Endothelial cell (in vitro differentiated cells): ENCODE data around the gene PCGF3. TPM values are rescaled to one million over a fixed set of nuclear protein-coding genes. Genes with fewer than 3 reads are reported as not detected.

Experiments used
- DNase-seq: peaks from one replicate; pipeline ENCODE4 v3.0.0; 2021; ENCODE audit warnings: low spot score
- H3K27ac Mint-ChIP-seq: one replicate; pipeline ENCODE4 v1.8.0; 2021; ENCODE audit warnings: mixed read lengths, inconsistent platforms; ENCODE audit not compliant: unreplicated experiment
- H3K27me3 Mint-ChIP-seq: one replicate; pipeline ENCODE4 v1.8.0; 2021; ENCODE audit warnings: mild to moderate bottlenecking, moderate library complexity, mixed read lengths, inconsistent platforms; ENCODE audit not compliant: unreplicated experiment
- H3K36me3 Mint-ChIP-seq: one replicate; pipeline ENCODE4 v1.8.0; 2021; ENCODE audit warnings: mild to moderate bottlenecking, low read depth, mixed read lengths, inconsistent platforms; ENCODE audit not compliant: unreplicated experiment
- H3K4me1 Mint-ChIP-seq: one replicate; pipeline ENCODE4 v1.8.0; 2021; ENCODE audit warnings: mild to moderate bottlenecking, mixed read lengths, inconsistent platforms; ENCODE audit not compliant: unreplicated experiment
- H3K4me3 Mint-ChIP-seq: one replicate; pipeline ENCODE4 v1.8.0; 2021; ENCODE audit warnings: mild to moderate bottlenecking, mixed read lengths, inconsistent platforms; ENCODE audit not compliant: unreplicated experiment
- H3K9me3 Mint-ChIP-seq: one replicate; pipeline ENCODE4 v1.8.0; 2021; ENCODE audit warnings: mixed read lengths, inconsistent platforms; ENCODE audit not compliant: unreplicated experiment
- total RNA-seq: library from RNA; stranded (reverse); fragmentation: NEBNext Ultra II Directional; extraction: Animal tissue kit (Norgen Biotek cat#: 25700); gene quantifications from one replicate; pipeline ENCODE4 v1.2.1, GENCODE V29; 2021; ENCODE audit not compliant: unreplicated experiment
- TF ChIP-seq, protein P1 (sequence below): fragments of 200-600 bp; sonication (generic); IDR thresholded peaks from one replicate; pipeline ENCODE4 v1.5.0; 2021; ENCODE audit warnings: antibody characterized with exemption; ENCODE audit not compliant: unreplicated experiment

The PCGF3 gene
- total RNA-seq, 1 donor from 2014 or later: 84.5 TPM

DNA sequence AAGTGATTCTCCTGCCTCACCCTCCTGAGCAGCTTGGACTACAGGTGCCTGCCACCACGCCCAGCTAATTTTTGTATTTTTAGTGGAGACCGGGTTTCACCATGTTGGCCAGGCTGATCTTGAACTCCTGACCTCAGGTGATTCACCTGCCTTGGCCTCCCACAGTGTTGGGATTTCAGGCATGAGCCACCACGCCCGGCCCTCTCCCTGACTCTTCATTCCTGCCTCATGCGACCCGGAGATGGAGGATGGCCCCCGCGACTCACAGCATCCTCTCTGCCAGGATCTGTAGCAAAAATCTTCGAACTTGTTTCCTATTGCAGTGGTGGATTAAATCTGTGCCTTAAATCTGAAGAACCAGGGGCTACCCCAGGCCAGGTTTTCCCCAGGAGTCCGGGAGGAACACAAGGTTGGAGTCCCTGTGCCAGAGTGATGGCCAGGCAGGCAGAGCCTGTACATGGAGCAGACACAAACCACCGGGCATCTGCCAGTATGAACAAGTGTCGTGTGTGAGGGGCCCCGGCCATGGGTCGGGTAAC is 108.7 kb downstream of the PCGF3 start:
- H3K4me1 Mint-ChIP-seq: no peaks in the 10 kb centered on the region
- no peak overlapping the region for H3K4me3 Mint-ChIP-seq
- TF ChIP-seq, protein P1, sequence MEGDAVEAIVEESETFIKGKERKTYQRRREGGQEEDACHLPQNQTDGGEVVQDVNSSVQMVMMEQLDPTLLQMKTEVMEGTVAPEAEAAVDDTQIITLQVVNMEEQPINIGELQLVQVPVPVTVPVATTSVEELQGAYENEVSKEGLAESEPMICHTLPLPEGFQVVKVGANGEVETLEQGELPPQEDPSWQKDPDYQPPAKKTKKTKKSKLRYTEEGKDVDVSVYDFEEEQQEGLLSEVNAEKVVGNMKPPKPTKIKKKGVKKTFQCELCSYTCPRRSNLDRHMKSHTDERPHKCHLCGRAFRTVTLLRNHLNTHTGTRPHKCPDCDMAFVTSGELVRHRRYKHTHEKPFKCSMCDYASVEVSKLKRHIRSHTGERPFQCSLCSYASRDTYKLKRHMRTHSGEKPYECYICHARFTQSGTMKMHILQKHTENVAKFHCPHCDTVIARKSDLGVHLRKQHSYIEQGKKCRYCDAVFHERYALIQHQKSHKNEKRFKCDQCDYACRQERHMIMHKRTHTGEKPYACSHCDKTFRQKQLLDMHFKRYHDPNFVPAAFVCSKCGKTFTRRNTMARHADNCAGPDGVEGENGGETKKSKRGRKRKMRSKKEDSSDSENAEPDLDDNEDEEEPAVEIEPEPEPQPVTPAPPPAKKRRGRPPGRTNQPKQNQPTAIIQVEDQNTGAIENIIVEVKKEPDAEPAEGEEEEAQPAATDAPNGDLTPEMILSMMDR: no peak
- H3K27ac Mint-ChIP-seq: no peak overlapping the region
- peaks cover 4% of the 10 kb centered on the region for H3K27me3 Mint-ChIP-seq
- DNase-seq: no peak
- H3K36me3 Mint-ChIP-seq: no peaks in the 10 kb centered on the region
- H3K9me3 Mint-ChIP-seq: no peaks in the 10 kb centered on the region

DNA sequence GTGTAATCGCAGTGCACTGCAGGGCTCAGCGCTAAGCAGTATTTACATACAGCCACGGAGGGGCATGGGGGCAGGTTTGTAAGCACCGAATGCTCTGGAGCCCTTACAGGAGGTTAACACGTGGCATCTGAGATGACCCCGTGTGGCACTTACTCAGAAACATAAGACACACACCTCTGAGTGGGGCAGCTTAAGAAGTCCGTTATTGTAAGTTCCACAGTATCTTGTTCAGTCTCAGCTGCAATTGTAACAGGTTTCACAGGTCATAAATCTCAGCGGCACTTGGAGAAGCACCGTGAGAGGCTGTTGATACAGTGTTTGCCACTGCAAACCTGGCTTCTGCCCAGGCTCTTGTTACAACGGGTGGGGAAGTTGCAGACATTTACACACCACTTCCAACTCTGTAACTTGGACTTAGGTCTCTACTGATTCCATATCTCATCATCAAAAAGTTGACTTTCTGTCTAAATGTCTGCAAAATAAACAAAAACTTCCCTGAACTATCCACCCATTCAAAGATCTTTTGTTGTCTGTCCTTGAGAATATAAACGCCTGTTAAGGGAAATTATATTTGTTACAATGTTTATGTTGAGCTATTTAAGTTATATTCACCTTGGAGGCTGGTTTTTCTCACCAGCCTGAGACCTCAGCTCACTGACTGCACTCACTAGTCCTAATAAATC is 110.0 kb downstream of the PCGF3 start:
- Mint-ChIP-seq H3K27ac (no peak overlapping the region), H3K27me3 (peaks cover 4% of the 10 kb centered on the region), H3K4me3 (no peak overlapping the region), H3K9me3 (no peaks in the 10 kb centered on the region), H3K4me1 (no peaks in the 10 kb centered on the region), H3K36me3 (no peaks in the 10 kb centered on the region)
- TF ChIP-seq, protein P1: no peak
- DNase-seq: no peak

DNA sequence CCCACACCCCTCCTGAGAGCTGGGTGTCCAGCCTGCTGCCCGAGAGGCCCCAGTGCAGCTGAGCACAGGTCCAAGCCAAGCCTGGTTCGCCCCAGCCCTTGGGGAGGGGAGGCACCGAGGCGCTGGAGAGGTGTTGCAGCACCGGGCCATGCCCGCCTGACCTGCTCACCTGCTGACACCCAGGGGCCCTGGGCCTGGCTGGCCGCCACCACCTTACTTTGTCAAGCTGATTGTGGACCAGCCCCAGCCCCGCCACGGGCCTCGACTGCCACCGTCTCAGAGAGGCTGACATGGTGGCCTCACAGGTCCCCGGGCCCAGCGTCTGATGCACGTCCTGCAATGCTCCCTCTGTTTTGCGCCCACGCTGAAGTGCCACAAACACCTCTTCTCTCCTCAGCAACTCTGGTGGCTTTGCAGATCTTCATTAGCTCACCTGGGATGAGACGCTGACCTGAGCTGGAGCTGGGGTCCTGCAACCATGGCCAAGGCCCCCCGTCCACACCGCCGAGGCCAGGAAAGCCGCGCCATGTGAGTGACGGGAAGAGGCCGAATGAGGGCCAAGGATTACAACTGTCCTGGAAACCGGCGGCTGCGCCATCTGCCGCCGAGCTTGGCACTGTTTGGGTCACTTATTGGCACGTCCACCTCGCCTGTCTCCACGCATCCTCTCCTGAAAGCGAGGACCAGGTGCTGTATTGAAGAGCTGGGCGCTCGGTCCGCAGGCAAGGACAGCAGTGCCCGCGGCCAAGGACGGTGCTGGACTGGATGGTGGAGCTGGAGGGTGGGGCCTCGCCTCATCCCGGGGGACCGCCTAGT is 112.7 kb downstream of the PCGF3 start:
- no peak for DNase-seq
- Mint-ChIP-seq H3K4me1 (no peaks in the 10 kb centered on the region), H3K27ac (no peak overlapping the region), H3K4me3 (no peak overlapping the region), H3K27me3 (peaks cover 14% of the 10 kb centered on the region), H3K36me3 (peaks cover 4% of the 10 kb centered on the region), H3K9me3 (no peaks in the 10 kb centered on the region)
- TF ChIP-seq, protein P1: no peak

DNA sequence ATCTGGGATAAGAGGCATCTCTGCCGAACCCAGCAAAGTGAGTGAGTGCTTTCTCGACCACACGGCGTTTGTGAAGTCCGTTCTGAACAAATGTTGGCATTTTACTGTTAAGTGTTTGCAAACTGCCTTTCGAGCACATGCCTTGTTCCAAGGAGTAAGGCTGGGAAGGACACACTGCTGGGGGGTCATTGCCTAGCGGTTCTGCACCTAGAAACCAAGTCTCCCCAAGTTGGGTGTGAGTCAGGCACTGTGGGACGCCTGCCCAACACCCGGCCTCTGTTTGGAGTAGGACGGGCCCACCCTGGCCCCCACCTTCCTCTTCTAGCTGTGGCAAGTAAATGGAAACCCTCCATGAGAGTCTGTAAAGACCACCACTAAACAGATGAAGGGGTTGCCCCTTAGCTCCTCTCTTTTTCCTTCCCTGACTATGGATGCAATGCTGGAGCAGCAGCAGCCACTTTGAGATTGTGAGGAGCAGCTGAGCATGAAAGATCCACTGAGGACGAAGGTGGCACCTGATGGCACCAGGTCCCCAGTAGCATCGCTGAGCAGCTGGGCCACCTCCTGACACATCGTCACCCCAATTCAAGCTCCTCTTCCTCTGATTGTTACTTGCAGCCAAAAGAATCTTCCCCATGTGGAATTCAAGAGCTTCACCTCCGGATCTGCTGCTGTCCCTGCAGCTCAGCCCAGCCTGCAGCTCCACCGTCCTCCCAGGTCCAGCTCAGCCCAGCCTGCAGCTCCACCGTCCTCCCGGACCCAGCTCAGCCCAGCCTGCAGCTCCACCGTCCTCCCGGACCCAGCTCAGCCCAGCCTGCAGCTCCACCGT is 114.0 kb downstream of the PCGF3 start:
- Mint-ChIP-seq H3K36me3 (peaks cover 4% of the 10 kb centered on the region), H3K4me1 (no peaks in the 10 kb centered on the region), H3K9me3 (no peaks in the 10 kb centered on the region), H3K27ac (no peak overlapping the region), H3K4me3 (no peak overlapping the region), H3K27me3 (peaks cover 16% of the 10 kb centered on the region)
- TF ChIP-seq, protein P1: no peak
- no peak for DNase-seq

Other genes starting within 250 kb of the PCGF3 start
- gene ZNF721, start 206.7 kb upstream of the PCGF3 start, total RNA-seq: 32.5 TPM
- 74.0 TPM for gene PIGG, start 206.6 kb upstream of the PCGF3 start, total RNA-seq
- gene TMEM271, start 129.5 kb upstream of the PCGF3 start, total RNA-seq: not detected
- 5.1 TPM for gene PDE6B, start 80.3 kb upstream of the PCGF3 start, total RNA-seq
- 289 TPM for gene ATP5ME, start 31.6 kb upstream of the PCGF3 start, total RNA-seq
- 23.2 TPM for gene MYL5, start 31.3 kb upstream of the PCGF3 start, total RNA-seq
- 19.9 TPM for gene SLC49A3, start 16.7 kb upstream of the PCGF3 start, total RNA-seq
- gene CPLX1, start 120.3 kb downstream of the PCGF3 start, total RNA-seq: 0.46 TPM
- 112 TPM for gene GAK, start 226.5 kb downstream of the PCGF3 start, total RNA-seq
- 31.4 TPM for gene TMEM175, start 226.6 kb downstream of the PCGF3 start, total RNA-seq